Osteoblast (primary cell): Measurements from ENCODE around the gene SIGLEC9. TPM values are rescaled to one million over a fixed set of nuclear protein-coding genes. Genes with fewer than 3 reads are reported as not detected.

Experiments used
- DNase-seq: peaks from one replicate; pipeline ENCODE4 v3.0.0; 2011; ENCODE audit warnings: low spot score, mixed read lengths; ENCODE audit not compliant: insufficient read length; ENCODE audit errors: missing footprints
- H2AFZ ChIP-seq: 2 replicates; pipeline ENCODE4 v1.6.0; 2011; ENCODE audit warnings: mild to moderate bottlenecking, low read length
- H3K27ac ChIP-seq: 2 replicates; pipeline ENCODE4 v1.5.1; 2011; ENCODE audit warnings: mild to moderate bottlenecking, low read depth, low read length, moderate library complexity
- H3K27me3 ChIP-seq: 2 replicates; pipeline ENCODE4 v1.6.0; 2012; ENCODE audit warnings: mild to moderate bottlenecking, control low read depth, inconsistent platforms, low read length, moderate library complexity; ENCODE audit not compliant: insufficient read depth
- H3K36me3 ChIP-seq: 2 replicates; pipeline ENCODE4 v1.5.1; 2011; ENCODE audit warnings: mild to moderate bottlenecking, low read length, control low read depth, moderate library complexity; ENCODE audit not compliant: insufficient read depth
- H3K4me1 ChIP-seq: 2 replicates; pipeline ENCODE4 v1.5.1; 2011; ENCODE audit warnings: mild to moderate bottlenecking, low read length, control low read depth, moderate library complexity; ENCODE audit not compliant: insufficient read depth
- H3K4me2 ChIP-seq: 2 replicates; pipeline ENCODE4 v1.6.0; 2011; ENCODE audit warnings: mild to moderate bottlenecking, low read length; ENCODE audit not compliant: insufficient read depth
- H3K4me3 ChIP-seq: fragments of 200-600 bp; sonication (generic); 3 replicates; pipeline ENCODE4 v1.5.1; 2012; ENCODE audit warnings: mild to moderate bottlenecking, low read length, inconsistent platforms; ENCODE audit not compliant: insufficient read depth
- H3K79me2 ChIP-seq: 2 replicates; pipeline ENCODE4 v1.6.0; 2012; ENCODE audit warnings: mild to moderate bottlenecking, low read length, control low read depth, inconsistent platforms; ENCODE audit not compliant: insufficient read depth
- H3K9me3 ChIP-seq: 2 replicates; pipeline ENCODE4 v1.5.1; 2011; ENCODE audit warnings: low read depth, low read length, control low read depth
- H4K20me1 ChIP-seq: 2 replicates; pipeline ENCODE4 v1.6.0; 2012; ENCODE audit warnings: mild to moderate bottlenecking, low read length, control low read depth; ENCODE audit not compliant: insufficient read depth
- CTCF ChIP-seq: IDR thresholded peaks from 2 replicates; pipeline ENCODE4 v1.5.1; 2011; ENCODE audit warnings: mild to moderate bottlenecking, low read depth, low read length, moderate library complexity; ENCODE audit errors: extremely low read depth
- total RNA-seq: library from RNA; depleted of rRNA; stranded (reverse); fragments of >200 nt; gene quantifications from 2 replicates; pipeline ENCODE4 v1.2.3, GENCODE V29; 2012

Gene SIGLEC9
- total RNA-seq, 1 donor = not detected

GRCh38 chr19:51161867-51162496, 37.3 kb downstream of the SIGLEC9 start:
- Histone ChIP-seq H3K4me3 (no peak overlapping the region), H2AFZ (no peak overlapping the region), H3K9me3 (no peaks in the 10 kb centered on the region), H3K27me3 (peaks cover 28% of the 10 kb centered on the region), H3K27ac (no peak overlapping the region), H3K36me3 (no peaks in the 10 kb centered on the region), H3K79me2 (no peaks in the 10 kb centered on the region), H3K4me1 (no peaks in the 10 kb centered on the region), H3K4me2 (no peak overlapping the region), H4K20me1 (no peaks in the 10 kb centered on the region)
- DNase-seq = no peak
- TF ChIP-seq CTCF = no peak

GRCh38 chr19:51163257-51163656, 38.6 kb downstream of the SIGLEC9 start:
- H3K4me2 ChIP-seq = no peak overlapping the region
- no peak for TF ChIP-seq CTCF
- H3K4me3 ChIP-seq = no peak overlapping the region
- H4K20me1 ChIP-seq = no peaks in the 10 kb centered on the region
- no peak for DNase-seq
- H3K36me3 ChIP-seq = no peaks in the 10 kb centered on the region
- H3K27ac ChIP-seq = no peak overlapping the region
- H3K4me1 ChIP-seq = no peaks in the 10 kb centered on the region
- H3K9me3 ChIP-seq = no peaks in the 10 kb centered on the region
- H3K27me3 ChIP-seq = peaks cover 26% of the 10 kb centered on the region
- H3K79me2 ChIP-seq = no peaks in the 10 kb centered on the region
- H2AFZ ChIP-seq = no peak overlapping the region

GRCh38 chr19:51164215-51164614, 39.5 kb downstream of the SIGLEC9 start:
- Histone ChIP-seq H3K79me2 (no peaks in the 10 kb centered on the region), H3K36me3 (no peaks in the 10 kb centered on the region), H3K4me3 (no peak overlapping the region), H3K4me1 (no peaks in the 10 kb centered on the region), H3K9me3 (no peaks in the 10 kb centered on the region), H3K27me3 (peaks cover 26% of the 10 kb centered on the region), H4K20me1 (no peaks in the 10 kb centered on the region), H3K27ac (no peak overlapping the region), H2AFZ (no peak overlapping the region), H3K4me2 (no peak overlapping the region)
- no peak for DNase-seq
- no peak for TF ChIP-seq CTCF

GRCh38 chr19:51166846-51167490, 42.3 kb downstream of the SIGLEC9 start:
- Histone ChIP-seq H3K79me2 (no peaks in the 10 kb centered on the region), H3K27me3 (peaks cover 24% of the 10 kb centered on the region), H3K36me3 (no peaks in the 10 kb centered on the region), H3K4me1 (no peaks in the 10 kb centered on the region), H3K9me3 (no peaks in the 10 kb centered on the region), H2AFZ (no peak overlapping the region), H4K20me1 (no peaks in the 10 kb centered on the region), H3K4me2 (no peak overlapping the region), H3K4me3 (no peak overlapping the region), H3K27ac (no peak overlapping the region)
- DNase-seq = no peak
- no peak for TF ChIP-seq CTCF
